ENCODE data around the gene PFKFB2. TPM values are rescaled to one million over a fixed set of nuclear protein-coding genes. Genes with fewer than 3 reads are reported as not detected.
"Not testable (repeated sequence)": the region's sequence is repeated elsewhere in the genome, so short reads cannot be mapped to it uniquely, and the experiment has no call there.

PFKFB2 gene
- total RNA-seq, 2 donors from 2014 or later, result 3.8 to 6.9 TPM

GRCh38 chr1:207031632-207032264 lies 21.3 kb upstream of the PFKFB2 start:
- Mint-ChIP-seq H3K36me3 (no peaks in the 10 kb centered on the region), H3K9me3 (no peaks in the 10 kb centered on the region), H3K27ac (no peak overlapping the region)
- DNase-seq (ENCODE audit: low spot score in 2 of 2), result no peak
- no peak for ATAC-seq

GRCh38 chr1:207032528-207033017 lies 20.5 kb upstream of the PFKFB2 start, which contains the start of gene C1orf116:
Gene C1orf116 (minus strand): TSS chr1:207032756. CDS start chr1:207027598, 5,158 bp downstream.
- H3K27ac Mint-ChIP-seq, result no peak within 1 kb of the TSS
- H3K9me3 Mint-ChIP-seq, result no peaks in the 10 kb centered on the region
- DNase-seq (ENCODE audit: low spot score in 2 of 2) (no peak), ATAC-seq (no peak)
- no peaks in the 10 kb centered on the region for H3K36me3 Mint-ChIP-seq

- DNase-seq (ENCODE audit: low spot score in 2 of 2) (no peak), ATAC-seq (no peak)
- H3K36me3 Mint-ChIP-seq, result no peaks in the 10 kb centered on the region
- no peak overlapping the region for H3K27ac Mint-ChIP-seq
- no peaks in the 10 kb centered on the region for H3K9me3 Mint-ChIP-seq
These were observed 19.8 kb upstream of the PFKFB2 start for GRCh38 chr1:207033302-207033701.

GRCh38 chr1:207034208-207034607 lies 18.9 kb upstream of the PFKFB2 start:
- no peaks in the 10 kb centered on the region for H3K9me3 Mint-ChIP-seq
- no peaks in the 10 kb centered on the region for H3K36me3 Mint-ChIP-seq
- H3K27ac Mint-ChIP-seq, result no peak overlapping the region
- DNase-seq (ENCODE audit: low spot score in 2 of 2) (no peak), ATAC-seq (no peak)

GRCh38 chr1:207034998-207035397 lies 18.1 kb upstream of the PFKFB2 start:
- ATAC-seq (peak; percentile 65 to 72), DNase-seq (ENCODE audit: low spot score in 2 of 2) (no peak)
- no peaks in the 10 kb centered on the region for H3K9me3 Mint-ChIP-seq

GRCh38 chr1:207035877-207036551 lies 17.1 kb upstream of the PFKFB2 start:
- no peaks in the 10 kb centered on the region for H3K36me3 Mint-ChIP-seq
- no peak overlapping the region for H3K27ac Mint-ChIP-seq
- ATAC-seq (peak; percentile 14 to 75), DNase-seq (ENCODE audit: low spot score in 2 of 2) (no peak)
- H3K9me3 Mint-ChIP-seq, result no peaks in the 10 kb centered on the region

More at GRCh38 chr1:207034998-207035397, 18.1 kb upstream of the PFKFB2 start:
- no peak overlapping the region for H3K27ac Mint-ChIP-seq
- no peaks in the 10 kb centered on the region for H3K36me3 Mint-ChIP-seq

GRCh38 chr1:207036865-207037264 lies 16.2 kb upstream of the PFKFB2 start:
- H3K9me3 Mint-ChIP-seq, result no peaks in the 10 kb centered on the region

GRCh38 chr1:207039380-207040180 lies 13.5 kb upstream of the PFKFB2 start:
- peaks cover 0 to 6% of the 10 kb centered on the region in 2 donors for H3K36me3 Mint-ChIP-seq
- H3K27ac Mint-ChIP-seq, result no peak overlapping the region

More at GRCh38 chr1:207036865-207037264, 16.2 kb upstream of the PFKFB2 start:
- peaks cover 0 to 2% of the 10 kb centered on the region in 2 donors for H3K36me3 Mint-ChIP-seq
- ATAC-seq, result no peak
- no peak overlapping the region for H3K27ac Mint-ChIP-seq
- no peak for DNase-seq (ENCODE audit: low spot score in 2 of 2)

GRCh38 chr1:207040181-207040533 lies 12.9 kb upstream of the PFKFB2 start:
- Mint-ChIP-seq H3K27ac (no peak overlapping the region), H3K9me3 (no peaks in the 10 kb centered on the region), H3K36me3 (peaks cover 0 to 6% of the 10 kb centered on the region in 2 donors)
- ATAC-seq (no peak), DNase-seq (ENCODE audit: low spot score in 2 of 2) (no peak)

More at GRCh38 chr1:207039380-207040180, 13.5 kb upstream of the PFKFB2 start:
- DNase-seq (ENCODE audit: low spot score in 2 of 2) (no peak), ATAC-seq (no peak)
- no peaks in the 10 kb centered on the region for H3K9me3 Mint-ChIP-seq

GRCh38 chr1:207041397-207041796 lies 11.7 kb upstream of the PFKFB2 start:
- not testable (repeated sequence) for H3K27ac Mint-ChIP-seq; H3K36me3 Mint-ChIP-seq; DNase-seq (ENCODE audit: low spot score in 2 of 2); H3K9me3 Mint-ChIP-seq; ATAC-seq

- Mint-ChIP-seq H3K9me3 (no peaks in the 10 kb centered on the region), H3K36me3 (peaks cover 10 to 16% of the 10 kb centered on the region in 2 donors), H3K27ac (peak overlapping the region in 1 of 2 donors; percentile 50)
- DNase-seq (ENCODE audit: low spot score in 2 of 2) (no peak), ATAC-seq (no peak)
These were observed 7.6 kb upstream of the PFKFB2 start for GRCh38 chr1:207045453-207045852.

GRCh38 chr1:207047505-207047904 lies 5.6 kb upstream of the PFKFB2 start:
- DNase-seq (ENCODE audit: low spot score in 2 of 2) (no peak), ATAC-seq (no peak)
- Mint-ChIP-seq H3K9me3 (no peaks in the 10 kb centered on the region), H3K36me3 (peaks cover 10% of the 10 kb centered on the region in 2 donors), H3K27ac (no peak overlapping the region)

- DNase-seq (ENCODE audit: low spot score in 2 of 2) (no peak), ATAC-seq (no peak)
- Mint-ChIP-seq H3K9me3 (no peaks in the 10 kb centered on the region), H3K36me3 (peaks cover 10 to 13% of the 10 kb centered on the region in 2 donors), H3K27ac (no peak overlapping the region)
These were observed 5.0 kb upstream of the PFKFB2 start for GRCh38 chr1:207048041-207048440.

GRCh38 chr1:207049054-207049453 lies 4.0 kb upstream of the PFKFB2 start:
- ATAC-seq (no peak), DNase-seq (ENCODE audit: low spot score in 2 of 2) (no peak)
- Mint-ChIP-seq H3K36me3 (peaks cover 10 to 16% of the 10 kb centered on the region in 2 donors), H3K9me3 (no peaks in the 10 kb centered on the region), H3K27ac (peak overlapping the region in 1 of 2 donors; percentile 99)

GRCh38 chr1:207049514-207049913 lies 3.6 kb upstream of the PFKFB2 start:
- H3K36me3 Mint-ChIP-seq, result peaks cover 10 to 16% of the 10 kb centered on the region in 2 donors
- ATAC-seq, result no peak
- no peak for DNase-seq (ENCODE audit: low spot score in 2 of 2)
- H3K9me3 Mint-ChIP-seq, result no peaks in the 10 kb centered on the region
- H3K27ac Mint-ChIP-seq, result peak overlapping the region; percentile 96 to 99

GRCh38 chr1:207049974-207050391 lies 3.1 kb upstream of the PFKFB2 start:
- ATAC-seq, result peak in 1 of 2 donors; percentile 29
- Mint-ChIP-seq H3K27ac (peak overlapping the region; percentile 96 to 99), H3K36me3 (peaks cover 10 to 16% of the 10 kb centered on the region in 2 donors), H3K9me3 (no peaks in the 10 kb centered on the region)
- peak in 1 of 2 donors; percentile 43 for DNase-seq (ENCODE audit: low spot score in 2 of 2)

Data from activated naive CD4-positive, alpha-beta T cell treated with anti-CD3 and anti-CD28 coated beads, Interleukin-2, amount 50 U/mL, for 72 hours (primary cell).